ENCODE results near the gene GNL3L. TPM values are rescaled to one million over a fixed set of nuclear protein-coding genes. Genes with fewer than 3 reads are reported as not detected.
"Not testable (repeated sequence)": the region's sequence is repeated elsewhere in the genome, so short reads cannot be mapped to it uniquely, and the experiment has no call there.

GNL3L gene
- total RNA-seq, 4 donors from 2014 or later, result 21.2 to 34.8 (median 24.4) TPM

- TF ChIP-seq, protein P1, sequence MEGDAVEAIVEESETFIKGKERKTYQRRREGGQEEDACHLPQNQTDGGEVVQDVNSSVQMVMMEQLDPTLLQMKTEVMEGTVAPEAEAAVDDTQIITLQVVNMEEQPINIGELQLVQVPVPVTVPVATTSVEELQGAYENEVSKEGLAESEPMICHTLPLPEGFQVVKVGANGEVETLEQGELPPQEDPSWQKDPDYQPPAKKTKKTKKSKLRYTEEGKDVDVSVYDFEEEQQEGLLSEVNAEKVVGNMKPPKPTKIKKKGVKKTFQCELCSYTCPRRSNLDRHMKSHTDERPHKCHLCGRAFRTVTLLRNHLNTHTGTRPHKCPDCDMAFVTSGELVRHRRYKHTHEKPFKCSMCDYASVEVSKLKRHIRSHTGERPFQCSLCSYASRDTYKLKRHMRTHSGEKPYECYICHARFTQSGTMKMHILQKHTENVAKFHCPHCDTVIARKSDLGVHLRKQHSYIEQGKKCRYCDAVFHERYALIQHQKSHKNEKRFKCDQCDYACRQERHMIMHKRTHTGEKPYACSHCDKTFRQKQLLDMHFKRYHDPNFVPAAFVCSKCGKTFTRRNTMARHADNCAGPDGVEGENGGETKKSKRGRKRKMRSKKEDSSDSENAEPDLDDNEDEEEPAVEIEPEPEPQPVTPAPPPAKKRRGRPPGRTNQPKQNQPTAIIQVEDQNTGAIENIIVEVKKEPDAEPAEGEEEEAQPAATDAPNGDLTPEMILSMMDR (IDR thresholded peaks at IDR 0.05), result no peak
- no peak overlapping the region for H3K4me3 ChIP-seq
- DNase-seq, result no peak
- no peak overlapping the region for H3K27ac ChIP-seq
- intact Hi-C loops (cut with DNase I), result no loop called here
- WGBS, 2 donors, result 91 to 93% methylated on average over 2 of the region's 4 CpGs
- peaks cover 0 to 27% (median 0%) of the 10 kb centered on the region in 3 donors for H3K36me3 ChIP-seq
- H3K27me3 ChIP-seq, result no peaks in the 10 kb centered on the region
- H3K4me1 ChIP-seq, result peaks cover 0 to 25% (median 6%) of the 10 kb centered on the region in 3 donors
- H3K9me3 ChIP-seq, result no peaks in the 10 kb centered on the region
Observed at GRCh38 chrX:54534271-54534670, 4.3 kb downstream of the GNL3L start.

DNA sequence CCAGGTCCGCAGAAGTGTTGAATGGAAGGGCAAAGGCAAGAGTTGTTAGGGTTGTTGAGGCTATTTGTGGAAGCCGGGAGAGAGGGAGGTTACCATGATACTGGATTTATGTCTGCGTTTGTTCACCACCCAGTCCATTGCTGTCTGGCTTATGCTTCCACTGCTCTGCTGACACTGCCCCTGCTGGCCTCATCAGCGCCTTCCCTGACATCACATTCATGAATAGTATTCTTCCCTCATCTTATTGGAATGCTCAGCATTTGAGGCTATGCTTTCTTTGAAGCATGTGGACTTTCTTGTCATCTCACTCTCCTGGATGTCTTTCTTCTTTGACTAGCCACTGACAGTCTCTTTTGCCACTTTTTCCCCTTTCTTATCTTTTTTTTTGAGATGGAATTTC is 10.3 kb downstream of the GNL3L start:
- H3K4me1 ChIP-seq, result no peaks in the 10 kb centered on the region
- 67 to 89% methylated on average over 3 to 4 of the region's 4 CpGs for WGBS, 2 donors
- intact Hi-C loops (cut with DNase I), result no loop called here
- no peak overlapping the region for H3K4me3 ChIP-seq
- H3K27ac ChIP-seq, result no peak overlapping the region
- H3K36me3 ChIP-seq, result peaks cover under 1 to 83% (median 5%) of the 10 kb centered on the region in 3 donors
- no peak for DNase-seq
- TF ChIP-seq POLR2A (IDR thresholded peaks at IDR 0.05), result no peak
- TF ChIP-seq, protein P1 (IDR thresholded peaks at IDR 0.05), result no peak
- H3K27me3 ChIP-seq, result no peaks in the 10 kb centered on the region
- no peaks in the 10 kb centered on the region for H3K9me3 ChIP-seq

- DNase-seq; H3K27ac ChIP-seq; intact Hi-C loops (cut with DNase I); H3K27me3 ChIP-seq; H3K4me1 ChIP-seq; H3K9me3 ChIP-seq; H3K4me3 ChIP-seq: not testable (repeated sequence)
- H3K36me3 ChIP-seq, result peaks cover 4 to 100% (median 5%) of the 10 kb centered on the region in 3 donors
- 80 to 82% methylated on average over 1 to 2 of the region's 4 CpGs for WGBS, 2 donors
Observed at GRCh38 chrX:54542239-54542638, 12.2 kb downstream of the GNL3L start.

GRCh38 chrX:54550821-54551220 is 20.8 kb downstream of the GNL3L start:
- H3K27me3 ChIP-seq, result no peaks in the 10 kb centered on the region
- 98% methylated on average over 4 of the region's 4 CpGs; no CpG with 5 or more reads in 1 of the 2 donors for WGBS, 2 donors
- intact Hi-C loops (cut with DNase I), result no loop called here
- peaks cover 0 to 100% (median 9%) of the 10 kb centered on the region in 3 donors for H3K36me3 ChIP-seq
- H3K9me3 ChIP-seq, result no peaks in the 10 kb centered on the region
- no peak for DNase-seq
- no peak overlapping the region for H3K27ac ChIP-seq
- no peaks in the 10 kb centered on the region for H3K4me1 ChIP-seq
- TF ChIP-seq POLR2A (IDR thresholded peaks at IDR 0.05), result no peak
- TF ChIP-seq, protein P1 (IDR thresholded peaks at IDR 0.05), result no peak
- no peak overlapping the region for H3K4me3 ChIP-seq

- no peaks in the 10 kb centered on the region for H3K9me3 ChIP-seq
- H3K4me1 ChIP-seq, result no peaks in the 10 kb centered on the region
- H3K4me3 ChIP-seq, result no peak overlapping the region
- no peak for DNase-seq
- TF ChIP-seq, protein P1 (IDR thresholded peaks at IDR 0.05), result no peak
- no peak for TF ChIP-seq POLR2A (IDR thresholded peaks at IDR 0.05)
- H3K27ac ChIP-seq, result no peak overlapping the region
- intact Hi-C loops (cut with DNase I), result no loop called here
- WGBS, 2 donors, result 74 to 92% methylated on average over 2 to 3 of the region's 8 CpGs
- H3K27me3 ChIP-seq, result no peaks in the 10 kb centered on the region
- peaks cover 0 to 100% (median 9%) of the 10 kb centered on the region in 3 donors for H3K36me3 ChIP-seq
Observed at GRCh38 chrX:54551801-54552200, 21.8 kb downstream of the GNL3L start.

DNA sequence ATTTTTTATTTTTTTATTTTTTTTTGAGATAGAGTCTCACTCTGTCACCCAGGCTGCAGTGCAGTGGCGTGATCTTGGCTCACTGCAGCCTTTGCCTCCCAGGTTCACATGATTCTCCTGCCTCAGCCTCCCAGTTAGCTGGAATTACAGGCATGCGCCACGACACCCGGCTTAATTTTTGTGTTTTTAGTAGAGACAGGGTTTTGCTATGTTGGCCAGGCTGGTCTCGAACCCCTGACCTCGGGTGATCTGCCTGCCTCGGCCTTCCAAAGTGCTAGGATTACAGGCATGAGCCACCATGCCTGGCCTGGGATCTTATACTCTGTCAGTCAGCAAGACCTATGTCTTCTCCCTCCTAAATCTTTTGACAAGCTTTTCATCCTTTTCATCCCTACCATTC is 25.0 kb downstream of the GNL3L start:
- H3K27me3 ChIP-seq; H3K4me3 ChIP-seq; H3K4me1 ChIP-seq; H3K27ac ChIP-seq; H3K9me3 ChIP-seq; intact Hi-C loops (cut with DNase I); DNase-seq: not testable (repeated sequence)
- WGBS, 2 donors, result 74 to 82% methylated on average over 2 to 6 of the region's 7 CpGs
- H3K36me3 ChIP-seq, result peaks cover 0 to 100% (median 5%) of the 10 kb centered on the region in 3 donors

Measured in esophagus squamous epithelium (tissue), 5 donors.